K562 (cell line): Measurements from ENCODE around the gene SH3BP5. TPM values are rescaled to one million over a fixed set of nuclear protein-coding genes. Genes with fewer than 3 reads are reported as not detected.

Experiments
- BHLHE40 ChIP-seq: IDR thresholded peaks from 2 replicates; pipeline ENCODE4 v1.6.1; 2011; ENCODE audit warnings: low read length, improper control_type of control experiment
- E2F3 ChIP-seq: fragments of 250-450 bp; sonication (Bioruptor Pico); IDR thresholded peaks from 2 replicates; pipeline ENCODE4 v1.4.0; 2020; ENCODE audit warnings: mild to moderate bottlenecking
- ELK3 ChIP-seq: fragments of 450-650 bp; formaldehyde crosslinking; IDR thresholded peaks from 2 replicates; pipeline ENCODE4 v1.4.0; 2020; ENCODE audit warnings: mild to moderate bottlenecking
- HMGXB4 ChIP-seq: sonication (generic); formaldehyde crosslinking; IDR thresholded peaks from 2 replicates; pipeline ENCODE4 v1.8.1; 2023; ENCODE audit warnings: mild to moderate bottlenecking, missing genetic modification reagents
- HOMEZ ChIP-seq: fragments of 250-450 bp; sonication (Bioruptor Pico); IDR thresholded peaks from 2 replicates; pipeline ENCODE4 v1.4.0; 2020; ENCODE audit warnings: mild to moderate bottlenecking, moderate library complexity
- HSF4 ChIP-seq: fragments of 250-450 bp; sonication (Bioruptor Pico); IDR thresholded peaks from 2 replicates; pipeline ENCODE4 v2.1.2; 2022; ENCODE audit warnings: mild to moderate bottlenecking, moderate library complexity, borderline replicate concordance
- ILF3 ChIP-seq: fragments of 450-650 bp; IDR thresholded peaks from 2 replicates; pipeline ENCODE4 v1.6.1; 2018; ENCODE audit warnings: antibody characterized with exemption, mild to moderate bottlenecking, moderate library complexity, borderline replicate concordance
- MAZ ChIP-seq, 2 experiments: fragments of 450-650 bp in 1 of 2; sonication (generic) in 1 of 2; formaldehyde crosslinking; IDR thresholded peaks in 1 of 2; conservative IDR thresholded peaks in 1 of 2; 2 replicates each; pipeline versions ENCODE4 v1.4.0 to v1.5.0; 2020; ENCODE audit warnings: mild to moderate bottlenecking in 1 of 2, missing genetic modification reagents in 1 of 2
- MCM5 ChIP-seq: fragments of 450-650 bp; IDR thresholded peaks from 2 replicates; pipeline ENCODE4 v1.6.1; 2016; ENCODE audit warnings: low read depth
- MEIS2 ChIP-seq: fragments of 450-650 bp; IDR thresholded peaks from 2 replicates; pipeline ENCODE4 v1.6.1; 2014; ENCODE audit warnings: mild to moderate bottlenecking; ENCODE audit not compliant: partially characterized antibody
- NFE2 ChIP-seq: IDR thresholded peaks from 2 replicates; pipeline ENCODE4 v1.6.1; 2014; ENCODE audit warnings: antibody characterized with exemption, low read depth
- POLR2G ChIP-seq: fragments of 200-400 bp; formaldehyde crosslinking; IDR thresholded peaks from 2 replicates; pipeline ENCODE4 v1.6.1; 2017; ENCODE audit warnings: low read depth, mild to moderate bottlenecking, antibody characterized with exemption, low read length, moderate library complexity
- TAL1 ChIP-seq: fragments of 450-650 bp; IDR thresholded peaks from 2 replicates; pipeline ENCODE4 v1.6.1; 2016; ENCODE audit warnings: mild to moderate bottlenecking
- ZHX1 ChIP-seq: fragments of 150-350 bp; conservative IDR thresholded peaks from 2 replicates; pipeline ENCODE4 v1.6.1; 2014; ENCODE audit warnings: low read length
- ZNF518B ChIP-seq: fragments of 250-450 bp; sonication (Bioruptor Pico); IDR thresholded peaks from 2 replicates; pipeline ENCODE4 v1.5.0; 2021; ENCODE audit warnings: mild to moderate bottlenecking, moderate library complexity
- ZNF76 ChIP-seq: fragments of 250-450 bp; sonication (Bioruptor Pico); IDR thresholded peaks from 2 replicates; pipeline ENCODE4 v1.4.0; 2020; ENCODE audit warnings: mild to moderate bottlenecking, moderate library complexity, borderline replicate concordance
- polyA plus RNA-seq, 8 experiments: library from polyadenylated mRNA; depleted of rRNA in 4 of 8; stranded (reverse) in 5 of 8; unstranded in 3 of 8; fragments of >200 nt; fragmentation: Nextera tagmentation in 2 of 8; fragmentation: Illumina TruSeq in 1 of 8; extraction: Ambion mirVana in 2 of 8; extraction: Trizol in 1 of 8; gene quantifications; 2 replicates each; pipeline versions ENCODE4 v1.2.1 to v1.2.3, GENCODE V29; 2011 to 2014; ENCODE audit warnings: inconsistent platforms in 1 of 8, missing spikeins in 1 of 8
- total RNA-seq, 7 experiments: library from RNA; depleted of rRNA in 6 of 7; stranded (reverse); fragments of >200 nt in 6 of 7; fragmentation: Illumina TruSeq in 2 of 7; extraction: Trizol in 2 of 7; gene quantifications; 2 replicates each; pipeline versions ENCODE4 v1.2.1 to v1.2.3, GENCODE V29; 2011 to 2021; ENCODE audit warnings: low replicate concordance in 1 of 7

The SH3BP5 gene
- total and polyA plus RNA-seq, 9 of the 15 experiments (the other 6 are each of a cell fraction or from before 2014, with no cell fraction given): 2.9 to 29.0 (median 14.9) TPM

- TF ChIP-seq MCM5 (no peak), MEIS2 (no peak), HOMEZ (CRISPR knock-in tag) (no peak), E2F3 (no peak), ILF3 (no peak), ZNF76 (CRISPR knock-in tag) (no peak), BHLHE40 (peak; percentile 58), ZNF518B (CRISPR knock-in tag) (no peak), ELK3 (CRISPR knock-in tag) (no peak), HMGXB4 (CRISPR knock-in tag) (no peak), HSF4 (CRISPR knock-in tag) (no peak), NFE2 (peak; percentile 64; the same call in 1 of the 2 replicates), ZHX1 (0 out of 2 replicates have a peak, but pooled peaks have one; percentile 65), MAZ (CRISPR knock-in tag; conservative IDR thresholded peaks at IDR 0.05 in 1 of 2, IDR thresholded peaks at IDR 0.05 in 1 of 2) (peak in 1 of 2 experiments; percentile 72; a peak in 1 of 4 replicates), TAL1 (0 out of 2 replicates have a peak, but pooled peaks have one; percentile 2), POLR2G (no peak)
These were observed 45.8 kb upstream of the SH3BP5 start (continued) for GRCh38 chr3:15377961-15378791.
